Measurements from ENCODE around the gene POLQ. TPM values are rescaled to one million over a fixed set of nuclear protein-coding genes. Genes with fewer than 3 reads are reported as not detected.
A peak's percentile ranks its signal among the peaks of the same experiment; 100 is the strongest.
"Not testable (repeated sequence)": the region's sequence is repeated elsewhere in the genome, so short reads cannot be mapped to it uniquely, and the experiment has no call there.

POLQ gene
- total RNA-seq, 1 experiment from 2014 or later, result 9.1 TPM

DNA sequence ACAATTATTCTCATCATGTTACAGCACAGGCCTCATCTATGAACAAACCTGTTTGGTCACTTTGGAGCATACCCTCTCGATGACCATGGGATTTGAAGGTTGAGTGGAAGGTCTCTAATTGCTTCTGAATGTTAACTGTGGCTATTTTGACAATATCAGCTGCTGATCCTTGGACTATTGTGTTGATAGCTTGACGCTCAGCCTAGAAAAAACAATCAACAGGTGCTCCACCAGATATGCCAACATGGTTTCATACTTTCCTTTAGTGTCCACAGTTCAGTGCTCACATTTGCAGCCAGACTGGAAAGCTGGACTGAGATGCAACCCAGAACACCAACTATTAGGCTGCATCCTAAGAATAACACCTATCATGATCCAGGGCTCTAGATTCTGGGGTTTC lies 109.7 kb downstream of the POLQ start:
- DNase-seq (ENCODE audit: low read depth in 1 of 2, low spot score in 2 of 2), result no peak
- Histone ChIP-seq H3K36me3 (peaks cover 38% of the 10 kb centered on the region), H3K9me3 (replicated peaks) (no peaks in the 10 kb centered on the region)

DNA sequence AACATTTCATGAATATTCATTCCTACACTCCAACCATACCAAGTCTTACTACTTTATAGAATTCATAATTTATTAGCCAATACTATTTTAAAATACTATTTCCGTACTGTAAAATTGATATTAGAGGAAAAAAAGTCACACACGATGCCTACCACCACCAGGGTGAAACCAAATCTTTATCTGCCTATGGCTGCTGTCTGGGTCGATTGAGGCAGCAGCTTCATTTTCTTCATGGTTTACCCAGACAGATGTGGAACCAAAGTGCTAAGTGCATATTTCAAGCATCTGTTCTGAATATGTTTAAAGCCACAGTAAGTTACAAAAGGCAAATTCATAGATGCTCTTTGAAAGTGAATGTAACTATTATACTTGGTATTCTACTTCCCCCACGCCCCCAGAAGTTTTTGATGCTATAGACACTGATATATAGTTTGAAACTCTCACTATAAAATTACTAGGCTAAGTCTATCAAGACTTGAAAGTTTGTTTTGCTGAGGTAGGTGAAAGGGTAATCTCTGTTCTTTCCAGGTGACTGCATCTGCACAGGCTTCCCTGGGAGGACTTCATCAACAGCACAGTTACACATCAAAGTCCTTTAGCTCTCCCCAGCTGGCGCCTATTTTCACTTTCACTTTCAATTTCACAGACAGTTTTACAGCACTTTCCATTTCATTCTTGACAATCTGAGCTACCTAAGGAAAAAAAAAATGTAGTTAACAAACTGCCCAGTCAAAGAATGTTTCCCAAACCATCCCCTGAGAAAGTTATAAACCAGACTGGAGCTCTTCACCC lies 113.9 kb downstream of the POLQ start:
- H3K27ac ChIP-seq, result 0 out of 2 replicates have a peak overlapping the region, but pooled peaks have one; percentile 4
- no peak overlapping the region for H3K4me3 ChIP-seq
- H3K27me3 ChIP-seq (replicated peaks), result no peaks in the 10 kb centered on the region
- peaks cover 39% of the 10 kb centered on the region for H3K36me3 ChIP-seq
- H3K9me3 ChIP-seq (replicated peaks), result no peaks in the 10 kb centered on the region
- 0 out of 2 replicates have a peak, but pooled peaks cover 4% of the 10 kb centered on the region for H3K4me1 ChIP-seq (replicated peaks)
- peak in 1 of 2 experiments; percentile 21 for DNase-seq (ENCODE audit: low read depth in 1 of 2, low spot score in 2 of 2)

More for the DNA sequence above, 109.7 kb downstream of the POLQ start:
- no peak overlapping the region for H3K27ac ChIP-seq
- 0 out of 2 replicates have a peak, but pooled peaks cover 4% of the 10 kb centered on the region for H3K4me1 ChIP-seq (replicated peaks)
- no peak overlapping the region for H3K4me3 ChIP-seq
- H3K27me3 ChIP-seq (replicated peaks), result no peaks in the 10 kb centered on the region

- H3K27me3 ChIP-seq (replicated peaks), result no peaks in the 10 kb centered on the region
- H3K4me3 ChIP-seq, result no peak overlapping the region
- peaks cover 36% of the 10 kb centered on the region for H3K36me3 ChIP-seq
- no peak for DNase-seq (ENCODE audit: low read depth in 1 of 2, low spot score in 2 of 2)
- H3K9me3 ChIP-seq (replicated peaks), result no peaks in the 10 kb centered on the region
- 0 out of 2 replicates have a peak, but pooled peaks cover 4% of the 10 kb centered on the region for H3K4me1 ChIP-seq (replicated peaks)
- H3K27ac ChIP-seq, result no peak overlapping the region
Measured at GRCh38 chr3:121430664-121431215, 115.0 kb downstream of the POLQ start.

DNA sequence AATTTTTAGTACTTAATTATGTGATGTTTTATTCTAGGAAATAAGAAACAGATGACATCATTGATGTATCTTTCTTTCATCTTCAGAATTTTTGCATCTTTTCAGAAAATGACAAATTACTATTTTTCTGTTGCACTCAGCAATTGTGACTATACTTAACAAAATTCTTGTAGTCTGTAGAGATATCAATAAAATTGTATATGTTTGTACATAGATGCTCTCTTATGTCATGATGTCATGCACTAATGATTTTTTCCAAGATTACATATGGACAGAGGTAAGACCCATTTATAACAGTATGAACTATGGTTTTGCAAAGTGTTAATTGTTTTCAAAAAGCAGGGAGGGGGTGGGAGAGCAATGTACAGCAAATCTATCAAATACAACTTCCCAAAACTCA lies 121.2 kb downstream of the POLQ start:
- no peaks in the 10 kb centered on the region for H3K9me3 ChIP-seq (replicated peaks)

GRCh38 chr3:121418182-121418581 lies 127.6 kb downstream of the POLQ start:
- H3K36me3 ChIP-seq, result no peaks in the 10 kb centered on the region
- H3K27me3 ChIP-seq (replicated peaks), result no peaks in the 10 kb centered on the region
- H3K4me3 ChIP-seq, result no peak overlapping the region
- no peak overlapping the region for H3K27ac ChIP-seq
- no peaks in the 10 kb centered on the region for H3K4me1 ChIP-seq (replicated peaks)
- DNase-seq (ENCODE audit: low read depth in 1 of 2, low spot score in 2 of 2), result no peak
- H3K9me3 ChIP-seq (replicated peaks), result no peaks in the 10 kb centered on the region

More for the DNA sequence above, 121.2 kb downstream of the POLQ start:
- Histone ChIP-seq H3K27ac (no peak overlapping the region), H3K4me1 (replicated peaks) (no peaks in the 10 kb centered on the region), H3K27me3 (replicated peaks) (no peaks in the 10 kb centered on the region), H3K36me3 (peaks cover 4% of the 10 kb centered on the region), H3K4me3 (no peak overlapping the region)
- no peak for DNase-seq (ENCODE audit: low read depth in 1 of 2, low spot score in 2 of 2)

- Histone ChIP-seq H3K9me3 (replicated peaks) (no peaks in the 10 kb centered on the region), H3K36me3 (no peaks in the 10 kb centered on the region), H3K27me3 (replicated peaks) (no peaks in the 10 kb centered on the region), H3K4me1 (replicated peaks) (no peaks in the 10 kb centered on the region), H3K27ac (no peak overlapping the region), H3K4me3 (no peak overlapping the region)
- no peak for DNase-seq (ENCODE audit: low read depth in 1 of 2, low spot score in 2 of 2)
Measured at GRCh38 chr3:121414924-121415323, 130.9 kb downstream of the POLQ start.

DNA sequence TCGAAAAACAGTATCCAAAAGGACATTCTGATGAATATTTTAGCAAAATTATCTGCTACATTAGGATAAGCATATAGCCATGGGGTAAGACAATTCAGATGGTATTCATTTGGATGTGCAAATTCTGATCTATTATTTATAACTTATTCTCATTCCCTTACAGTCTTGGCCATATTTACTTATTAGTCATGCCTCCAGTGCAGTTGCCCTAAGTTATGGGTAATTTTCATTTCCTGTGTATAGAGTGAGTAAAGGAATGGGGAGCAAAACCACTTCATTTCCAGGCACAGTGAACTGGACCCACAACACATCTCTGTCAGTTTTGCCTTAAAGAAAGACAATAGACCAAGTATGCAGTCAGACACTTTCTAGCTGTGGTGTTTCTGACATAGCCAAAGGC lies 134.3 kb downstream of the POLQ start:
- no peaks in the 10 kb centered on the region for H3K9me3 ChIP-seq (replicated peaks)
- no peaks in the 10 kb centered on the region for H3K36me3 ChIP-seq
- H3K27ac ChIP-seq, result no peak overlapping the region
- H3K4me3 ChIP-seq, result no peak overlapping the region
- no peaks in the 10 kb centered on the region for H3K27me3 ChIP-seq (replicated peaks)
- H3K4me1 ChIP-seq (replicated peaks), result no peaks in the 10 kb centered on the region
- DNase-seq (ENCODE audit: low read depth in 1 of 2, low spot score in 2 of 2), result no peak

DNA sequence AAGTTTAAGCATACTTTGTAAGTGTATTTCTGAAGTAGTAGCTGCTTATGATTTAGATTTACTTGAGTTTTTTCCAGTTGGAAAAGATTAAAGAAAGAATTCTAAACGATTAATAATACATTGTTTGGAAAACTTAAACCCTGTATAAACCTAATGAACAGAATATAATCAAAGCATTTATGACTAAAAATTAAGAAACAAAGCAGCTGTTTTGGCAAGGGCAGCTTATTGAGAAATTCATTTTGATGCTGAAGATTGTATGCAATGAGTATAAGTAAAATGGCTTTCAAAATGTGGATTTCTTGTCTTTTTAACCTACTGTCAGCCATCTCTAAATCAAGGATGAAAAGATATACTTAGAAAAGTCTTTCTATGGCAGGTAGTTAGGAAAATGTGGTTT lies 140.2 kb downstream of the POLQ start:
- Histone ChIP-seq H3K27ac (no peak overlapping the region), H3K4me3 (no peak overlapping the region), H3K4me1 (replicated peaks) (no peaks in the 10 kb centered on the region), H3K9me3 (replicated peaks) (no peaks in the 10 kb centered on the region), H3K36me3 (no peaks in the 10 kb centered on the region), H3K27me3 (replicated peaks) (no peaks in the 10 kb centered on the region; the same call in 1 of the 2 replicates)
- DNase-seq (ENCODE audit: low read depth in 1 of 2, low spot score in 2 of 2), result no peak

DNA sequence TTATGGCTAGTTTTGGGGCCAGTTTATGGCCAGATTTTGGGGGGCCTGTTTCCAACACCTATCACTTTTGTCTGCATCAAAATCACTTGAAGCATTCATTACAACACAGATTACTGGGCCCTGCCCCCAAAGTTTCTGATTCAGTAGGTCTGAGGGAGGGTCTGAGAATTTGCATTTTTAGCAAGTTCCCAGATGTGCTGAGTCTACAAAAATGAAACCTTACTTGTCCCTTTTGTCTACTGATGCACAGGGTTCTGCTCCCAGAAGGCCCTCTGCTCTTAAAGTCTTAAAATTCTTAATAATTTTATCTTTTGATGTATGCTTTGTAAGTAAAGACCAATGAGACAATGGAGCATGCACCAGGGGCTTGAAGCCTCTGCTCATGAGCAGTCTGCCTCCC lies 146.0 kb downstream of the POLQ start:
- Histone ChIP-seq H3K27ac (no peak overlapping the region), H3K4me1 (replicated peaks) (no peaks in the 10 kb centered on the region), H3K27me3 (replicated peaks) (no peaks in the 10 kb centered on the region), H3K36me3 (no peaks in the 10 kb centered on the region), H3K9me3 (replicated peaks) (no peaks in the 10 kb centered on the region), H3K4me3 (no peak overlapping the region)
- no peak for DNase-seq (ENCODE audit: low read depth in 1 of 2, low spot score in 2 of 2)

DNA sequence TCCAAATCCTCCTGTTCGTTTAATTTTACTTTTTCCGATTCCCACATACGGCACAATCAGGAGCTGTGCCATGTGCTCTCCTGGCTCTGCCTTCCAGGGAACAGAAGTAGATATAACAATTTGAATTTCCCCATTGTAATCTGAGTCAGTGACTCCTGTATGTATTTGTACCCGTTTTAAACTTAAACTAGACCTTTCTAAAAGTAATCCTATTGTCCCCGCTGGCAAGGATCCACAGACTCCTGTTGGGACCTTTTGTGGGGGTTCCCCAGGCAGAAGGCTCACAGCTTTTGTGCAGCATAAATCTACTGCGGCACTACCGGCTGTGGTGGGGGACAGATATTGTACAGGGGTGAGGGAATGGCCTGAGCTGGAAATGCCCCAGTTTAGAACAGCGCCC lies 147.7 kb downstream of the POLQ start:
- not testable (repeated sequence) for H3K36me3 ChIP-seq; H3K9me3 ChIP-seq (replicated peaks); DNase-seq (ENCODE audit: low read depth in 1 of 2, low spot score in 2 of 2); H3K4me3 ChIP-seq; H3K27ac ChIP-seq; H3K4me1 ChIP-seq (replicated peaks); H3K27me3 ChIP-seq (replicated peaks)

DNA sequence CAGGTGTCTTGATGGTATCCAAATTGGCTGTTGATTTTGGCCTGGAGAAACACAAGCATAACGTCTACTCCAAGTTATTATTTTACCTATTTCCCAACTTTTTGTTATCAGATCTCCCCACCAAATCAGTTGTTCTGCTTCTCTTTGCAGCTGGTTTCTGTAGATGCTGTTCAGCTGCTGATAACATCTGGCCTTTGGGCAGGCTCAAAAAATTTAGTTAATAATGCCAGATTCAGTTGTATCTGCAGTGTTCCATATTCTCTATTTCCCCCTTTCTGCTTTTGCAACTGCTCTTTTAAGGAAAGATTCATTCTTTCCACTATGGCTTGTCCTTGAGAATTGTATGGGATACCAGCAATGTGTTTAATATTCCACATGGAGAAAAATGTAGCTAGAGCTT lies 149.8 kb downstream of the POLQ start:
- not testable (repeated sequence) for H3K4me3 ChIP-seq; H3K9me3 ChIP-seq (replicated peaks); H3K4me1 ChIP-seq (replicated peaks); DNase-seq (ENCODE audit: low read depth in 1 of 2, low spot score in 2 of 2); H3K27me3 ChIP-seq (replicated peaks); H3K36me3 ChIP-seq; H3K27ac ChIP-seq

DNA sequence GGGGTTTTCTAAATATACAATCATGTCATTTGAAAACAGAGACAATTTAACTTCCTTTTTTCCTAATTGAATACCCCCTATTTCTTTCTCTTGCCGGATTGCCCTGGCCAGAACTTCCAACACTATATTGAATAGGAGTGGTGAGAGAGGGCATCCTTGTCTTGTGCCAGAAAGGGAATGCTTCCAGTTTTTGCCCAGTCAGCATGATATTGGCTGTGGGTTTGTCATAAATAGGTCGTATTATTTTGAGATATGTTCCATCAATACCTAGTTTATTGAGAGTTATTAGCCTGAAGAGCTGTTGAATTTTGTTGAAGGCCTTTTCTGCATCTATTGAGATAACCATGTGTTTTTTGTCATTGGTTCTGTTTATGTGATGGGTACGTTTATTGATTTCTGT lies 157.5 kb downstream of the POLQ start:
- not testable (repeated sequence) for H3K27me3 ChIP-seq (replicated peaks); H3K9me3 ChIP-seq (replicated peaks); DNase-seq (ENCODE audit: low read depth in 1 of 2, low spot score in 2 of 2); H3K36me3 ChIP-seq; H3K4me3 ChIP-seq; H3K4me1 ChIP-seq (replicated peaks); H3K27ac ChIP-seq
